NCI-H146 treated with DMSO at 0.1 percent for 48 hours (cell line): Measurements from ENCODE around the gene ABCC4.
"Not testable (repeated sequence)": the region's sequence is repeated elsewhere in the genome, so short reads cannot be mapped to it uniquely, and the experiment has no call there.

ENCODE experiments used
- DNase-seq: peaks from one replicate; lab custom pipeline; 2025; ENCODE audit not compliant: unreplicated experiment; lab: John Stamatoyannopoulos, UW

The ABCC4 gene

DNA sequence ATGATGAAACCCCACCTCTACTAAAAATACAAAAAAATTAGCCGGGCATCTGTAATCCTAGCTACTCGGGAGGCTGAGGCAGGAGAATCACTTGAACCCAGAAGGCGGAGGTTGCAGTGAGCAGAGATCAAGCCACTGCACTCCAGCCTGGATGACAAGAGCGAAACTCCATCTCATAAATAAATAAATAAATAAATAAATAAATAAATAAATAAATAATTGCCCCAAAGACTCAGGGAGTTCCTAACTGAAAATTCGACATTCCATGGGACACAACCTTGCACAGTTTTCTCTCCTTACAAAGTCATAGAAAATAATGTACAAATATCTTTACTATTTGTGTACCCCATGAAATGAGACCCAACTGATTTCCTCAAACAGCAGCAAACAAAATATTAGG is 134.2 kb downstream of the ABCC4 start:
- DNase-seq: not testable (repeated sequence)

DNA sequence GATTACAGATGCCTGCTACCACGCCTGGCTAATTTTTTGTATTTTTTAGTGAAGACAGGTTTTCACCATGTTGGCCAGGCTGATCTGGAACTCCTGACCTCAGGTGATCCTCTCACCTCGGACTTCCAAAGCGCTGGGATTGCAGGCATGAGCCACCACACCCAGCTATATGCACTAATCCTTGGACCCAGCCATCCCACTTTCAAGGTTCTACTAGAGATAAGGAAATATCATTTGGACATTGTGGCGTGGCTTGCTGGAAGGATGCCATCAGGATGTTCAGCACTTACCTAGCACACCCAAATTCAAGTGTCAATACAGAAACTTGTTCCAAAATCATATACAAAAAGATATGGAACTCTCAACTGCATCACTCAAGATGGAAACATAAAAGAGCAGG is 136.4 kb downstream of the ABCC4 start:
- no peak for DNase-seq

DNA sequence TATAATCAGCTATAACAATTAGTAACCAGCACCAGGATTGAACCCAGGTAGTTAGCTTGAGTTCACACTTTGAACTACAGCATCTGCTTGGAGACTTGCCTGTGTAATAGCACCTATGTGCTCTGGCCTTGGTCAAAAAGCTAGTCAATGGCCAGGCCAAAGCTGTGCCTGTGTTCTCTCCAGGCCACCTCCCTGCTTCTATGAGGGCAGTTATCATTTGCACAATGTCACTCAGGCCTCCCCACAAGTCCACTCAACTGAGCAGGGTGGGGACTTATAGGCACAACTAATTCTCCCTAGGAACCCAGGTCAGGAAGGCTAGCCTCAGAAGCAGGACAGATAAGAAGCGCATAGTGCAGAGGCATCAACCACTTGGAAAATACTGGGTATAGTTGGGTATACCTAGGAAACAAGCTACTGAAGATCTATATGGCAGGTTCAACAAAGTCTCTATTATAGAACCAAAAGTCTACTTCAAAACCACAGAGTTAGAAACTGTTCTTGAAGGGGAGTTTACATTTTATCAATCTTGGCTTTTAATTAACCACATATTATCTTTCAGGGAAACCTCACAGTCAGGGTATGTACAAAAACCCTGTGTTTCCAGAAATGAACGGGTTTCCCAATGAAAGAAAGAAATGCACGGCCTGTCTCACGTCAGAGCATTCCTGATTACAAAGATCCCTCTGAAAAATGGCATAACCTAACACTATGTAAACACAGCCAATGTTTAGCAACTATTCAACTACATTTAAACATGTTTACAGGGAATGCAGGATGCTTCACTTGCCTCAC is 140.9 kb downstream of the ABCC4 start:
- DNase-seq: no peak

DNA sequence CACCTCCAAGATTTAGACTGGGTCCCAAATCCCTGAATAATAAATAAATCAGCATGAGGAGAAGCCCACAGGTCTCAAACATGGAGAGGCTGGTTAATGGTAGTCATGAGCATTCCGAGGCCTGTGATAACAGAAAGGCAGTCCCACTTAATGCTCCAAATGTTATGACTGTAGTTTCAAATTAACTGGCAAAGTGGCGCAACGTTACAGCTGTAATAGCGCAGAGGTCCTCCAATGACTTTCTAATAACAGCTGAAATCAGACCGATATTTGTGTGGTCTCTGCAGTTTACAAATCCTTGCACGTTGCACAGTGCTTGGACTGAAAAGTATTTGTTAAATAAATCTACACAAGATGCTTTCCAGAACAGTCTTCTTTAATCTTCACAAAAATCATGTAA is 141.8 kb downstream of the ABCC4 start:
- no peak for DNase-seq

DNA sequence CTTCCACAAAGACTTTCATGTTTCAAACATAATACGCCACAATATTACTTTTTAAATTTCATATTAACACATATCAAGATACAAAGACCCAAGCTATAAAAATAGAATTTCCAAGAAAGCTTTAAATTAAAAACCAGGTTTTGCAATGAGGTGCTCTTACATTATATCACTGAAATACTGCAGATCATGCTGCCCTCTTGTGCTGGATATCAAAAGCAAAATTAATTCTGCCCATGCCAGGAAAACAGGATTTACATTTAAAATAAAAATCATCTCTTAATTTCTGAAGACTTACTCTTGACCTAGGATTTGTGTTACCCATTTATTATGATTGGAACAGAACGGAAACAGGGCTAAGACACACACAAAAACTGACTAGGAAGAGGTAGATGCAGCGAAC is 145.0 kb downstream of the ABCC4 start:
- peak; percentile 39 for DNase-seq

DNA sequence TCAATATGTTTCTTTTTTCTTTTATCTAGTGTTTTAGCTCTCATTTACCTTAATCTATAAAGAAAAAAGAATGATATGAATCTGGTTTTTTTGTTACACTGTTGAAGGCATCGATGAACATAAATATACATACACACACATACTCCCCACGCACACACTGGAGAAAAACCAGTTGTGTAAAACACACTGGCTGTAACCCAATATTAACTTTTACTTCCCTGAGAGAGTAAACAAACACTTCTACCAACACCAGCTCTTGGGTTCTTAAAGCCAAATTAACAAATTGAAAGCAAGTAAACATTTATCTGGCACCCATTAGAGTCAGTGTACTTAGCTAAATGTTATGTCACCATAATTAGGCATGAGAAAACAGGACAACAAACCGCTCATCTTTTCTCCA is 145.7 kb downstream of the ABCC4 start:
- DNase-seq: no peak

DNA sequence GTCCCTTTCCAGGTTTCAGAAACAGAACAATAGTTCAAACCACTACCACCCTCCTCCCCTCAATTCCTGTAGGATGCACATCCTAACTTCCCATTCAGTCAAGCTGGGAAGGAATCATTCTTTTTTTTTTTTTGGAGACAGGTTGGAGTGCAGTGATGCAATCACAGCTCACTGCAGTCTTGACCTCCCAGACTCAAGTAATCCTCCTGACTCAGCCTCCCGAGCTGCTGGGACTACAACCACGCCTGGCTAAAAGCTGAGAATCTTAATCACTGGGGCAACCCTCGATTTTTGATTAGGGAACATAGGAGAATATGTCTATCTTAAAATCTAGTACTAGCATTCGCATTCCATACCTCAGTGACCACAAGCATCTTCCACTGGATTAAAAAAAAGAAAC is 146.2 kb downstream of the ABCC4 start:
- DNase-seq: no peak

DNA sequence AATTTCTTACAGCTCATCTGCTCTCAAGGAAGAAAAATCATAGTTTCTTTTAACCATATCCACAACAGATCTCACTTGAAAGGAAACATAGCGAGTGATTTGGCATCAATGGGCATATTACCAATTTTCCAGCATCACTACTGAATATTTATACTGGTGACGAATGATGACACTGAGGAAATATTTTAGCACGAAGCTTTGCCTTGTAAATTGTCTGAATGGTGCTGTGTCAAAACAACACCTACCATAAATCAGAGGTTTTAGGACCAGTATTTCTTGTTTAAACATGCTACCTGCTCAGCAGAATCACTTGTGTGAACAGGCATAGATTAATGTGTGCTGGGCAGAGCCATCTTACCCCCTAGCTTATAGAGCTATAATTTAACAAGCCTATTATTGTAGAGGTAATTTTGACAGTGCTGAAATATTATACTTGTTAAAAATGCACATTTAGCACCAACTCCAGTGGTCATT is 146.8 kb downstream of the ABCC4 start:
- DNase-seq: no peak

DNA sequence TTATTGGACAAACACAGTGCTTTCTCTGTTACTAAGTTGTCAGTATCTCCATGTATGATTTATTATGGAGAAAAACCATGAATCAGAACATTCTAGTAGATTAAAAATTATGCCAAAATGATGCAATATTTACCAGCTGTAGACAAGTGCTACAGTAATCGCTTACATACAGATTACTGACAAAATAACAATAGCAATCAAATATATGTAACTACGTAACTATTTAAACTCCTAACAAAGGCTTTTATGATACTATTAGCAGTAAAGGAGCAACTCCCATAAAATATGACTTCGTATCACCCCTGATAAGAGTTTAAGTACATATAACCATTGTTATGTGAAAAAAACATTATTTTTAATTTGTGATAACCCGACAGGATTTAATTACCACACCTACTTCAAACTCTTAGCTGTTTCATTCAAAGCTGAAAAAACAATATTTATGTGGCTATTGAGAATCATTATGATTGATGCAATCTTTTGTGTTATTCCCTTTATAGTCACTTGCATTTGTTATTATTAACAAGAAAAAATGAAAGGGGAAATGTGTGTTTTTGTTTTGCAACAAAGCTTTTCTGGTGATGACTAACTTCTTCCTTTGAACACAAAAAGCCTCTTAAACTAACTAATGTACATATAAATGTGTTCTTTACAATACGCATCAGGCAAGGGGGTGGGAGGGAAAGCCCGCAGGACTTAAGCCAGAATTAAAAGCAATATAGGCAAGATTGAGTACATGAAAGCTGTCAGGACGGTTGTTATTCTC is 147.4 kb downstream of the ABCC4 start:
- DNase-seq: peak; percentile 59

DNA sequence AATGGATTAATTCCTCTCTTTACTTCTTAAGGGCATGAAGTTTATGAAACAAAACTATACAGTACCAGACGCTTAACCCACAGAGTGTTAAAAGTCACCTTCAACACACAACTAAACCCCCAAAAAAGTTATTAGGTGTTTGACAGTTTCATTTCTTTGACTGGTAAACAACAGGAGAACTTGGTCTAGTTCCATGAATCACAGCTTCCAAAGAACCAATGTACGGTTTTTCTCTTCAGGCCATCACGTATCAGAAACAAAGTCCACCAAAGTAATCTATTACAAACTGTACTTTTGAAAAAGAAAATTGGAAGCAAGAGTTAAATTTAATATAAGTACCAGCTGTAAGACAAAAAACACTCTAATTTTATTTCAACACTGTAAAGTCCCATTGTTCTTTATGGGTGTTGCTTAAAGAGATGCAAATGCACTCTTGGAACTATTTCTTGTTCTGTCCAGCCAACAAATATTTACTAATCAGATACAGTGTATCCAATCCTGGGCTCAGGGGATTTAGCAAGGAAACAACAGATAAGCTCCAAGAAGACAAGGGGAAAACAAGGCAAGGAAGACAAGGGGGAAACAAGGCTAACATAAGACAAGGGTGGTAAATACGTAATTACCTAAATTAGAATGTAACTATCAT is 149.2 kb downstream of the ABCC4 start:
- DNase-seq: no peak

DNA sequence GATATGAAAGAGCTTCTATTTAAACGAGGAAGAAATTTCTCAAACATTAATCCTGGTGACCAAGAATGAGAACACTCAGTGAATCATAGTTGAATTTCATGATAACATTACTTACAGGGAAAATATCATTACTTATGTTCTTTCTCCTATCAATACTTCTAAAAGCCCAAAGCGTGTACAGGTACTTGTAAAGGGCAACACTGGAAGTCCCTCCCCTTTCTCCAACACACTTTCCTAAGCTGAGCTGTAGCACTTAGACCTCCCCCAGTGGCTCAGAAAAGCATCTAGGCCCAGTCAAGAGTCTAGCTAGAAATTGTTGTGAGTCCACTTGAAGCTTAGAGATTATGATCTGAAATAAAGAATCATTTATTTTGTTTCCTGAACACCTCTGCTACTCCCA is 150.7 kb downstream of the ABCC4 start:
- no peak for DNase-seq

DNA sequence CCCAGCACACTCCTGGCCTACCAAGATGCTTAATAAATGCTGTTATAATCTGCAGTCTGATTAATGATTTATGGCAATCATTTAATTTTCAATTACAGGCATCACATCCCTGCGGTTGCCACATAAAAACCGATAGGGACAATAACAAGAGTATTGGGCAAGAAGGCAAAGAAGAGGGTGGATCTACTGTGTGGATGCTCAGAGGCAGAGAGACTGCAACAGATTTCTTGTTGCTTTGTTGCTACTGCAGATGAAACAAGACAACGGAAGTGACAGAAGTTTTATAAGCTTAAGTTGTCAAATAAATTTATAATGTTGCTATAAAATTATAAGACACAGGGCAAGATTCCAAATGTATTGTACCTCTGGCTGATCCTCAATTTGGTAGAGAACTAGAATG is 154.8 kb downstream of the ABCC4 start:
- no peak for DNase-seq

DNA sequence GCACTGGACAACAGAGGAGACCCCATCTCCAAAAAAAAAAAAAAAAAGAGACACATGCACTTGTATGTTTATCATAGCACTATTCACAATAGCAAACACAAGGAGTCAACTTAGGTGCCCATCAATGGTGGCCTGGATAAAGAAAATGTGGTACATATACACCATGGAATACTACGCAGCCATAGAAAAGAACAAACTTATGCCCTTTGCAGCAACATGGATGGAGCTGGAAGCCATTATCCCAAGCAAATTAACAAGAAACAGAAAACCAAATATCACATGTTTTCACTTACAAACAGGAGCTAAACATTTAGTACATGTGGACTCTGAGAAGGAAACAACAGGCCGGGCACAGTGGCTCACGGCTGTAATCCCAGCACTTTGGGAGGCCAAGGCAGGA is 155.7 kb downstream of the ABCC4 start:
- no peak for DNase-seq

DNA sequence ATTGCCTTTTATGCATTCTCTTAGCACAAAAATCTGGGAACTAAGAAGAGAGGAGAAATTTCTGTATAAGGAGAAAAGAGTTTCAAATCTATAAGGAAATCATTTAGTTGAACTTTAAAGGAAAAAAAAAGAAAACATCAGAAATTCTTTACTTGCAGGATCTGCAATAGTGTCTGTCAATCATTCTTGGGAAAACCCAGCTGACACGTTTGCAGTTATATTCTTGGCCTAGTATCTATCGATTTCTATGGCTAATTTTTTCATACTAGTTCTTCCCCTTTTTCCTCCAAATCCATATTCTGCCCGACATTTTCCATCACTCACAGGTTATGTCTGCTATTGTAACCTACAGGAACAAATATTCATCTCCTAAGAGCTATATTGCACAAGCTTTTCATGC is 160.7 kb downstream of the ABCC4 start:
- no peak for DNase-seq

DNA sequence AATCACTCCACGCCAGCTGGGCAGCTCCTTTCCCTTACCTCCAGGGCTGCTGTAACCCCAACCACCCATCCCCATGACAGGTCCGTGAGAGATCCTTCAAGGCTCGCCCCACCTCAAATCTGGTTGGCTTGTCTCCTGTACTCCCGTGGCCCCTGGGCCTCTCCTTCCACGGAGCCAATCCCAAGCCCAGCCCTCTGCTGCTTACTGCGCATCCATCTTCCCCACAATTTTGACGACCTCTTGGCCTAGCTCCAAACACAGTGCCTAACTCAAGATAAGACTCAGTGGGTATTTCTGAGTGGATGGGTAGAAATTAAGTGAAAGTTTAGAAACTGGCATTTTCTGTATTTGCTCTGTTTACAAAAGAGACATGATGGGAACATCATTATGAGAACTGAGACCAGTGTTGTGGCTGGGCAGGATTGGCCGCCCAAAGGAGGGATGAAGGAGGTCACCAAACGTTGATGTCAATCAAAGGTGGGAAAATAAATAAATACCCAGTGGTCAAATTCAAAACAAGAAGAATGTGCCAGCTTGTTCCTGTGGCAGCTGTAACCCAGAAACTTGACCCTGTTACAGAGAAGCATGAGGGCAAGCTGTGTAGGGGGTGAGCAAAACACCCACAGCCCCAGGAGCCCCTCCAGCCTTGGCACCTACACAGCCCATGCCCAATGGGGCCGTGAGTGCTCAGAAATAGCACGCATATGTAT is 162.2 kb downstream of the ABCC4 start:
- DNase-seq: no peak

DNA sequence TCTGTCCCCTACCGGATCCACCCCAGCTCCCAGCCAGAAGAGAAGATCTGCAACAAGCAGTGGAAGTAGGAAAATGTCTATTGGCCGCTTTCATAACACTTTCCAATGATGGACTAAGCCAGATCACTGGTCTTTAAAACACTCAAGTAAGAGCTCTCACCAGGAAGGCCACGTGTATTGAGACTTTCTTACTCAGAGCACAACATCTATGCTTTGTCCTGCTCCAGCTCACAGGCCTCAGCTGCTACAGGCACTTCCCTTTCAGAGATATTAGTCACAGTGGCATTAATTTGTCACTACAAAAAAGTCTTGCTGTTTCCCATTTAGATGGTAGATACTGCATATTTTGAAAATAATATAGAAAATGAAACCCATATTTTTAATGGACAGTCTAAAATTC is 164.2 kb downstream of the ABCC4 start:
- no peak for DNase-seq

DNA sequence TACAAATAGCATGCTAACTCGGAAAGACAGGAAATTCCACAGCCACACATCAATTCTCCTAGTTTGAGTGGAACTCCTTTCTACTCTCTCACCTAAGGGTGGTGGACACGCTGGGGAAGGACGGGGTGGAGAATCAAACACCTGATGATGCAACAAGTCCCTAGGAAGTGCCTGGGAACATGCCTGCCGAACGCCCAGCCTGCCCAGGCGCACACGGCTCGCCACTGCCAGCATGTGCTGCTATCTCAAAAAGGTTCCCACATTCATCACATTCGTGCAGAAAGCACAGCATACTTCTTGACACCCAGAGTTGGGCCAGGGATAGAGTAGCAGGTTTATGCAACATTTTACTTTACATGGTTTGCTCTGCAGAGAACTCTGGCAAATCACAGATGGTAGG is 164.6 kb downstream of the ABCC4 start:
- DNase-seq: no peak

DNA sequence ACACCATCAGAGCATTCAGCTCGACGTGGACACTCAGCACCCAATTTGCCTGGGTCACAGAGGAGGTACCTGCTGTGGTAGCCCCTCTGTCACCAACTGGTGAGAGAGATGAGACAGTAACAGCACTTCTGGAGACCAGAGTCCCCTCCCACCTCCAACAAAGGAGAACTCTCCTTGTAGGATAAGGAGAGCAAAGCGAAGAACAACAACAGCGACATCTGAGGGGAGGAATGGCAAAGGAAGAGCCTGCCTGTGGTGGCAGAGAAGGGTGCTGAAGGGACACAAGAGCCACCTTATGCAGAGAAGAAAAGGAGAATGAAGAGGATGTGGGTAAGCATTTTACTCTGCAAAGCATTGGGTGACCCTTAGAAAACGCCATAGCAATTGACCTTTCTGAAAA is 167.8 kb downstream of the ABCC4 start:
- DNase-seq: no peak

DNA sequence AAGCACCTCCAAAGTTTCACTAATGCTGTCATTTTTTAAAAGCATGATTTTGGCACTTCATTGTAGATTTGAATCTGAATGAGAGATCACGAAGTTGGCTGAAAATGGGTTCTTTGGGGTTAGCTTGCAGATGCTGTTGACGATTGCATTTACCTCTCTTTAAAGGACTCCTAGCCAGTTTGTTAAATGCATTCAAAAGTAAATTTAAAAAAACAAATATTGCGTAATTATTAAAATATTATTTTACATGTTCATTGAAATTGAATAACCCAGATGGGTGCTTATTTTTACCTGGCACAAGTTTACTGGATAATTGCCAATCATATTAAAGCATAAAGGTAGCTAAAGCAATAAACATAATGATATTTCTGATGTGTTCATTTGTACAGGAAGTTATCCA is 172.2 kb downstream of the ABCC4 start:
- no peak for DNase-seq

DNA sequence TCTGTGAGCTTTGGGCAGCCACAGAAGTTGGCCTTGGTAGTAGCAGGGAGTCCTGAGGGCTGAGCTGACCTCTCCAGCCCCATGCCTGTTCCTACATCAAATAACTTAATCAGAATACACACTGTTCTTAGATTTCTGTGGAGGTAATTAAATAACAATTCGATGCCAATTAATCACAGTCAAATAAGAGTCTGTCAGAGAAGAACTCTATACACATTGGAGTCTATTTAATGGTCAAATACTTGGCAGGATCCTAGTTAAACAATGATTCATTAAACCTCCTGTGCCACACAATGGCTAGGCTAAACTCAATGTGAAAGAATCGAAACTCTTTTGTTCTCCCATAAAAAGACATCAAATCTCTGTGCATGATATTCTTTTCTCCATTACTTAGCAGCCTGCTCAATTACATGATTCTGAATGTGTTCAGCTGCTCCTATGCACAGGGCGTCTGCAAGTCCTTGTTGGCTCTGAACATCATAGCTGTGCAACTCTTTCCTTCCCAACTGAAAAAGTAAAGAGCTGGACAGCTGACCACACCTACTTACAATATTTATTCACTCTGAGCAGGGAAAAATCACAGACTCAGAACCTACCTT is 173.1 kb downstream of the ABCC4 start:
- DNase-seq: peak; percentile 100

DNA sequence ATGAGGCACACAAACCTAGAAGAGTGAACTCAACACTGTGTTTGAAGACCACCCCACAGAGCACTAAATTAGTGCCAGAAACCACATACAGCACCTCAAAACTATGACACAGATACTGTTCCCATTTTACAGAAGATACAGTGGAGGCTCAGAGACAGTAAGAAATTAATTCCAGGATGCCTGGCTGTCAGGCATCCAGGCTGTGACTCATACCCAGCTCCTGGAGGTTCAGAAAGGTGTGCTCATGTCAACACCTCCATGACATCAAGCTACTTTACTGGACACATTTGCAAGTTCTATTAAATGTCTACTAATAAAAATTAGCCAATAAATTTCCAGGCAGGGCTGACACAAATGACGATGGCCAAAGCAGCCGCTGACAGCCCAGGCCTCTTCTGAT is 176.3 kb downstream of the ABCC4 start:
- DNase-seq: no peak
